ENCODE results near the gene NUP205. TPM values are rescaled to one million over a fixed set of nuclear protein-coding genes. Genes with fewer than 3 reads are reported as not detected.

NUP205 gene, protein sequence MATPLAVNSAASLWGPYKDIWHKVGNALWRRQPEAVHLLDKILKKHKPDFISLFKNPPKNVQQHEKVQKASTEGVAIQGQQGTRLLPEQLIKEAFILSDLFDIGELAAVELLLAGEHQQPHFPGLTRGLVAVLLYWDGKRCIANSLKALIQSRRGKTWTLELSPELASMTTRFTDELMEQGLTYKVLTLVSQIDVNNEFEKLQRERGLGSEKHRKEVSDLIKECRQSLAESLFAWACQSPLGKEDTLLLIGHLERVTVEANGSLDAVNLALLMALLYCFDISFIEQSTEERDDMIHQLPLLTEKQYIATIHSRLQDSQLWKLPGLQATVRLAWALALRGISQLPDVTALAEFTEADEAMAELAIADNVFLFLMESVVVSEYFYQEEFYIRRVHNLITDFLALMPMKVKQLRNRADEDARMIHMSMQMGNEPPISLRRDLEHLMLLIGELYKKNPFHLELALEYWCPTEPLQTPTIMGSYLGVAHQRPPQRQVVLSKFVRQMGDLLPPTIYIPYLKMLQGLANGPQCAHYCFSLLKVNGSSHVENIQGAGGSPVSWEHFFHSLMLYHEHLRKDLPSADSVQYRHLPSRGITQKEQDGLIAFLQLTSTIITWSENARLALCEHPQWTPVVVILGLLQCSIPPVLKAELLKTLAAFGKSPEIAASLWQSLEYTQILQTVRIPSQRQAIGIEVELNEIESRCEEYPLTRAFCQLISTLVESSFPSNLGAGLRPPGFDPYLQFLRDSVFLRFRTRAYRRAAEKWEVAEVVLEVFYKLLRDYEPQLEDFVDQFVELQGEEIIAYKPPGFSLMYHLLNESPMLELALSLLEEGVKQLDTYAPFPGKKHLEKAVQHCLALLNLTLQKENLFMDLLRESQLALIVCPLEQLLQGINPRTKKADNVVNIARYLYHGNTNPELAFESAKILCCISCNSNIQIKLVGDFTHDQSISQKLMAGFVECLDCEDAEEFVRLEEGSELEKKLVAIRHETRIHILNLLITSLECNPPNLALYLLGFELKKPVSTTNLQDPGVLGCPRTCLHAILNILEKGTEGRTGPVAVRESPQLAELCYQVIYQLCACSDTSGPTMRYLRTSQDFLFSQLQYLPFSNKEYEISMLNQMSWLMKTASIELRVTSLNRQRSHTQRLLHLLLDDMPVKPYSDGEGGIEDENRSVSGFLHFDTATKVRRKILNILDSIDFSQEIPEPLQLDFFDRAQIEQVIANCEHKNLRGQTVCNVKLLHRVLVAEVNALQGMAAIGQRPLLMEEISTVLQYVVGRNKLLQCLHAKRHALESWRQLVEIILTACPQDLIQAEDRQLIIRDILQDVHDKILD (N-terminal part only)
- polyA plus RNA-seq (2012; ENCODE audit: insufficient read depth, insufficient read length), result 91.0 TPM

DNA sequence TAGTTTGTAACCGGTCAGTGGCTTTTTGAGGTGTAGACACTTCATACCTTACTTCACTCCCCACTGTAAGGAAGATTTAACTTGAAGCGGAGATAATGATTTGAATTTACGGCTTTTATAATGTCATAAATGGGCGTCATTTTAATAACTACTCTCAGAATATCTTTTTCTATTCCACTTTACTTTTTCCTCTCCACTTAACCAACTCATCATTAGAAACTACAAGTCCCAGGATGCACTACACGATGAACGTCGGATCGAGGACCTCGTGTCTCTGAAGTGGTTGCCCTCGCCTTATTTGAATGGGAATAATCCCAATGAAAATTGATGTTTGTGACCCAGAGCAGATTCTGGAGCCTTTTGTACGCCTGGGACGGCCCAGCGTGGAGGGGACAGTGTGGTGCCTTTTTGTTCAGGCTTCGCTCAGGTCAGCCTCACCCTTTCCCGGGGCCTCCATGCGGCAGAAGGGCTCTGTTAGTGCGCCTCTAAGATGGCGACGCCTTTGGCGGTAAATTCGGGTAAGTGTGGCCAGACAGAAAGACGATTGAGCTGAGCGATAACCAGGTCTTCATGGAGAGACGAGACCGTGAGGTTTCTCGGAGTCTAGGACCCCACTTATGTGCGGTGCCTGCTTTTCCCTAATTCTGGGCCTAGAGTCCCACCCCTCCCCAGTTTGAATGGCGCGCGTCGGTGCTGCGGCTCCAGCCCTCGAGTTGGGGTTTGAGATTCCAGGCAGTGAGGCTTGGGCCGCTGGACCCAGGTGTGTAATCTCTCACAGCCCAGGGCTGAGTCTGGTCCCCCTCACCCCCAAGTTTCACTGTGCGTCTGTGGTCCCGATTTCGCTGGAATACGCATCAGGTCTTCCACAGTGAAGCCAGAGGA is at the start of gene NUP205:
NUP205 (plus strand) TSS at position 463 of the 882 bp plus-strand sequence; CDS start at position 491, 28 bp downstream.
- DNase-seq (ENCODE audit: low read depth, low spot score), result peak; percentile 80
- H3K4me3 ChIP-seq (ENCODE audit: low read length), result peak within 1 kb of the TSS; percentile 100

DNA sequence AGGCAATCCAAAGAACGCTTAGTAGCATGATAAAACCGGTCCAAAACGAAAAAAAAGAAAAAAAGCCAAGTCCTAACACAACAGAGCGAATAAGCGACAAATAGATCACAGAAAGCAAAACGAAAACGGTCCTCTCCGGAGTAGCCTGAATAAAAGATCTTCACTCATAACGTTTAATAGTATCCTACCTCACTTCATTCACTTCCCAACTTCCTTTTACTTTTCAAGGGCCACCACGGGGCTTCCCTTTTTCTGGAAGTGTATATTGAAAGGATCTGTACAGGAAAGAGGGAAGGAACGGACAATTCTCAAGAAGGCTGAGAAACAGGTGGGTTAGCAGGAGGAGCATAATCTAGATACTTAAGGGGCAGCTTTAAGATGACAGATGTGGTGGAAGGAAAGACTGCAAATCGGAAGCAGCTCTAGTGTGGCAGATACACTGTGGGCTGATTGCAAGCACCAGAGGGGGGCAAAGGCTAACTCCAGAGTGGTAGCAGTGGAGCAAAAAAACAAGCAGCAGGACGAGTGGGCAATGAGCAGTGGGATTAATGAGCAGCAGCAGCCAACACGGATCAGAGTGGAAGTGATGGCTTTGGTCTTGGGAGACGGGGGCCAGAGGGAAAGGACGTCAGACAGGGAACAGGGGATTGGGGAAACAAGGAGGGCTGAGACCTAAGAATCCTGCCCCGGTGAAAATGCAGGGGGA is 48.7 kb upstream of the NUP205 start:
- H3K4me3 ChIP-seq (ENCODE audit: low read length), result peak overlapping the region; percentile 79
- DNase-seq (ENCODE audit: low read depth, low spot score), result peak; percentile 58

DNA sequence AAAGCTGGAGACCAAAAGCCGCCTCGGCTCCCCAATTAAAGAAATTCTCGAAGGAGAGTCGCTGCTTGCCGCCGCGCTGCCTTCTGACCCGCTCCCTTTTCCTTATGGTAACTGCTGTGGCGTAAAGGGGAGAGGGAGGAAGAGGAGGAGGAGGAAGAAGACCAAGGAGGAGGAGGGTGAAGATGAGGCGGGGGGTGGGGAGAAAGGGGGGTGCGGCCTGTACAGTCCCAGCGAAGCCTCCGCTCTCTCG is 48.2 kb upstream of the NUP205 start:
- DNase-seq (ENCODE audit: low read depth, low spot score), result peak; percentile 45
- H3K4me3 ChIP-seq (ENCODE audit: low read length), result peak overlapping the region; percentile 79

DNA sequence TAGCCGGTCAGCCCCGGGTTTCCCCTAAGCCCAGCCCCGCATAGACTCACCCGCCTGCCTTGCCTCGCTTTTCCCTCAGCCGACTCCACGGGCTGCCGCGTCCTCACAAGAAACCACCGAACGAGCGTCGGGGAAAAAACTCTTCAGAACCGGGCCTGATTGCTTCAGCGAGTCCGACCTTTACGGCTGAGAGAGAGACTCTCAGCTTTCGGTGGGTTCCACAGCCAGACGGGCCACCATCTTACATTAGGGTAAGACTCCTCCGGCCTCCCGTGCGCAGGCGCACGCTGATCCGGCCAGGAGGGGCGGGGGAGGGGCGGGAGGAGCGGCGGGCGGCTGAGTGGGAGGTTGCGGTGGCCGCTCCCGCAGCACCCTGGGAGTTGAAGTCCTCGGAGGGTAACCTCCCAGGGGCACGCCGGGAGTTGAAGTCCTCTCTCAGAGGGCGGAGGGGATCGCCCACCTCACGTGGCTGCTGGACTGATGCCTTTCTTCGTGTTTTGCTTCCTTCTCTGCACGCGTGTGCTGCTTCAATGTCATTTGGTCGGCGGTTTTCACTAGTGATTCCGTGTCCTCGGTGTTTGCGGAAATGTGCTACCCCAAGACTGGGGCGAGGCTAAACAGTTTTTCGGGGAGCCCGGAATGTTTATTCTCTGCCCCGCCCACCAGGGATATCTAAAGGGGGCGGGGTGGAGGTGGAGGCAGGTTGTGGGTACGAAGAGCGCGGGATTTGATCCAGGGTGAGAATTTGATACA is 47.7 kb upstream of the NUP205 start, which contains the start of gene CNOT4:
CNOT4 (minus strand) TSS at position 264 of the 753 bp plus-strand sequence. CDS start 71,771 bp downstream, outside the sequence.
- DNase-seq (ENCODE audit: low read depth, low spot score), result peak; percentile 94
- H3K4me3 ChIP-seq (ENCODE audit: low read length), result peak within 1 kb of the TSS; percentile 79

DNA sequence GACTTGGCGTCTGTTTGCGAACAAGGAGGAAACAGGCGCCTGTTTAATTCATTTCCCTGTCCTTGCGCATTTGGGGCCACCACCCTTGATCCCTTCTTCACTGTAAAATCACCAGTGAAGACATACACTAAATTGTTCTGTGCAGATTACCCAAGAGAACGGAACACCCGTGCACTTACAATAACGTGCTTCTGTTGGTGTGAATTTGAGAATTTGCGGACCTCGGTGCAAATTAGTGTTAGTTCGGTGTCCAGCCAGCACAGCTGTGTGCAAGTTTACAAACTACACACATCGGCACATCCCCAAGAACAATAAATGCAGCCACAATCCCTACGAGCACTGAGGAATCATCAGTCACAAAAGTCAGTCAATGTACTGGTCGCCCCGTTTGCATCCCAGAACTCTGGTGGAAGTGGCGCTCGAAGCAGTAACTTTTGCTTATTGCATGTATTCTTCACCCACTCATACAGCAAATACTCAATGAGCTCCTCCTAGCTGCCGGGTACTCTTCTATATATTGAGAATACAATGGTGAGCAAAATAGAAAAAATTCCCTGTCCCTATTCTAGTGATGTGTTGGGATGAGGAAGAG is 47.0 kb upstream of the NUP205 start:
- no peak for DNase-seq (ENCODE audit: low read depth, low spot score)
- peak overlapping the region; percentile 79 for H3K4me3 ChIP-seq (ENCODE audit: low read length)

DNA sequence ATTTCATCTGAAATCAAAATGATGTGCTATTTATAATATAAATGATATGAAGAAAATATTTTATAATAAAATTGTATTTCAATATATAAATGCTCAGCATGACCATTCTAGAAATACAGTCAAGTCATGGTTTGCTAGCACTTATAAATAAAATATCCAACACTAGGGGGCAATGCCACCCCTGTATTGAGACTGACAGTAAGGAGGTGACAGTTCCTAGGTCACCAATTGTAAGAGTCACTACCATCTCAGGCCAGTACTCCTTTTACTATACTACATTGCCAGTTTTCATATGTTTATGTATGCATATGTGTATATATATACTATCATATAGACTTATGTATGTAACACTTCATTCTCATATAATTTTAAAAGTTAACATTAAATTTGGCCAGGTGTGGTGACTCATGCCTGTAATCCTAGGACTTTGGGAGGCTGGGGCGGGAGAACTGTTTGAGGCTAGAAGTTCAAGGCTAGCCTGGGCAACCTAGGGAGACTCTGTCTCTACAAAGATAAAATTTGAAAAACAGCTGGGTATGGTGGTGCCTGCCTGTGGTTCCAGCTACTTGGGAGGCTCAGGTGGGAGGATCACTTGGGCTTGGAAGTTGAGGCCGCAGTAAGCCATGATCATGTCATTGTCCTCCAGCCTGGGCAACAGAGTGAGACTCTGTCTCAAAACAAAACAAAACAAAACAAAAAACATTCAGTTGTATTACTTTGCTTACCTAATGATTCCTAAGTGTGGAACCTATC is 45.4 kb upstream of the NUP205 start:
- peak; percentile 73 for DNase-seq (ENCODE audit: low read depth, low spot score)
- H3K4me3 ChIP-seq (ENCODE audit: low read length), result no peak overlapping the region

DNA sequence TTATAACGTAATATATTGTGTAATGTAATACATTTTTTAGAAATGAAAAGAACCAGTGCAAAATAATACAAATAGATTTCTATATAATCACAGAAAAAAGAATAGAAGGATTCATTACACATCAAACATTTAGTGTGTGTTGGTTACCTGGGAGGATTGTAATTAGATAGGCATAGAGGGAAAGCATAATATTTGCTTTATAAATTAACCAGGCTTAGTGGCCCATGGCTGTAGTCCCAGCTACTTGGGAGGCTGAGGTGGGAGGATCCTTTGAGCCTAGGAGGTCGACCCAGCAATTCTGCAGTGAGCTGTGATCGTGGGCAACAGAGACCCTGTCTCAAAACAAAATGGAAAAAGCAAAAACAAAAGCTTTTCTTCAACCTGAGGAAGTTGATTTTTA is 42.9 kb upstream of the NUP205 start:
- no peak for DNase-seq (ENCODE audit: low read depth, low spot score)
- H3K4me3 ChIP-seq (ENCODE audit: low read length), result no peak overlapping the region

DNA sequence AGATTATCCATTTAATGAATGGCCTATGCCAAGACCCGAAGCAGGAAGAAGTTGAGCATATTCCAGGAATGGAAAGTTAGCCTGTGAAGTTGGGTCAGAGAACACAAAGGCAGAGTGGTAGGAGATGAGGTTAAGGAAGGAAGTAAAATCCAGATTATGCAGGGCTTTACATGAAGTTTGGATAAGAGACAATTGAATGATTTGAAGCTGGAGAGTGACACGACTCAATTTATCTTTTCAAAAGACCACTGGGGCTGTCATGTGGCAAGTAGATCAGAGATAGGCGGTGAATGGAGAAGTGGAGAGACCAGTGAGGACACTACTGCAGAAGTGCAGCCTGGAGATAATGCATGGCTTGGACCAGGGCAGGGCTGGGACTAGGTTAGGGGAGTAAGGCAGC is 40.7 kb upstream of the NUP205 start:
- no peak for DNase-seq (ENCODE audit: low read depth, low spot score)

DNA sequence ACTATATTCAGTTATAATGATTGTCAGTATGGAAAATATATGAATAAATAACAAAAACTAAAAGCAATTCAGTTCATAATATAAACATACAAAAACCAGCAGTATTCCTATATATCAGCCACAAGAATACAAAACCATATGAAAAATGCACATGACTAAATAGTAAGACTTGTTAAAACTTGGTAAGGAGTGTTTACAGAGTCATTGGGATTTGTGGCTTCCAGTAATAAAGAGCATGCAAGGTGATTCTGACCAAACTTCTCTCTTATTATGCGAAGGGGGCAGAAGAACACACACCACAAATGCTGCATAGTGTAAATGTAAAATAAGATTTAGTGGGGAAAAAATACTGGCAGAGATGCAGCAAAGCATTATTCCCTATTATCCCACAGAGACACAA is 39.0 kb upstream of the NUP205 start:
- no peak for DNase-seq (ENCODE audit: low read depth, low spot score)
- H3K4me3 ChIP-seq (ENCODE audit: low read length), result no peak overlapping the region

More for the DNA sequence above, 40.7 kb upstream of the NUP205 start:
- no peak overlapping the region for H3K4me3 ChIP-seq (ENCODE audit: low read length)

DNA sequence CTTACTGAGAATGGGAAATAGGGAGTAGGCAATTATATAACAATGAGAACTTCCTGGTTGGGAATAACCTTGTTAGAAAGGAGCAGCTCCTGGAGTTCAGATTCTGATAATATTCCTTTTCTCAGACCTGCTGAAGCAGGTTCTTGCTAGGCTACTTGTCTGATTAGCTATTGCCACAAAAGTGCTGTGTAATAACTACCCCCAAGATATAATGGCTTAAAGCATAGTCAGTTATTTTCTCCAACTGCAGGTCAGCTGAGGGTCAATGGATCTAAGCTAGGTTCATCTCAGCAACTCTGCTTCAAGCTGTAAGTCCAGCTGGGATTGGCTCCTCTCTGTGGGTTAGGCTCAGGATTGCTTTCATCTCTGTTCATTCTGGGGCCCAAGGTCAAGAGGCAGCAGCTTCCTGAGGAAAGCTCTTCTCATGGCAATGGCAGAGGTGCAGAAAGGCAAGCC is 38.5 kb upstream of the NUP205 start:
- H3K4me3 ChIP-seq (ENCODE audit: low read length), result no peak overlapping the region

DNA sequence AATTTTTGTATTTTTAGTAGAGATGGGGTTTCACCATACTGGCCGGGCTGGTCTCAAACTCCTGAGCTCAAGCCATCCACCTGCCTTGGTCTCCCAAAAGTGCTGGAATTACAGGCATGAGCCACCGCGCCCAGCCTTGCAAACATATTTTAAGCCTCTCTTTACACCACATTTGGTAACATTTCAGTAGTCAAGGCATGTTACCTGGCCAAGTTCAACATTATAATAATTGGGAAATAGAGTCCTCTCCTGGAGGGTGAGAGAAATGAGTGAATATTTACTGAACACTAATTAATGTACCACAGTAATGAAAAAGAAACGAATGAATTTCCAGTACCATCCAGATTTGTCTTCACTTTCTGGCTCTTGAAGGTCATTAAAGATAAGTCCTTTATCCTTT is 37.8 kb upstream of the NUP205 start:
- no peak for DNase-seq (ENCODE audit: low read depth, low spot score)

More for the DNA sequence above, 38.5 kb upstream of the NUP205 start:
- no peak for DNase-seq (ENCODE audit: low read depth, low spot score)

DNA sequence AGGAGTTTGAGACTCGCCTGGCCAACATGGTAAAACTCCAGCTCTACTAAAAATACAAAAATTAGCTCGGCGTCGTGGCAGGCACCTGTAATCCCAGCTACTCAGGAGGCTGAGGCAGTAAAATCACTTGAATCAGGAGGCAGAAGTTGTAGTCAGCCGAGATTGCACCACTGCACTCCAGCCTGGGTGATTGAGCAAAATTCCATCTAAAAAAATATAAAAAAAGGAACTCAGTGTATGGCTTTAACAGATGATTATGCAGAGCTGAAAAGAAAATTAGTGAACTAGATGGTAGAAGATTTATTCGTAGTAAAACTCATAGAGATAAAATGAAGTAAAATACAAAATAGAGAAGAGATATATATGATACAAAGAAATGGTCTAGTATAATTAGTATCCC is 35.2 kb upstream of the NUP205 start:
- H3K4me3 ChIP-seq (ENCODE audit: low read length), result no peak overlapping the region
- no peak for DNase-seq (ENCODE audit: low read depth, low spot score)

More for the DNA sequence above, 37.8 kb upstream of the NUP205 start:
- H3K4me3 ChIP-seq (ENCODE audit: low read length), result no peak overlapping the region

DNA sequence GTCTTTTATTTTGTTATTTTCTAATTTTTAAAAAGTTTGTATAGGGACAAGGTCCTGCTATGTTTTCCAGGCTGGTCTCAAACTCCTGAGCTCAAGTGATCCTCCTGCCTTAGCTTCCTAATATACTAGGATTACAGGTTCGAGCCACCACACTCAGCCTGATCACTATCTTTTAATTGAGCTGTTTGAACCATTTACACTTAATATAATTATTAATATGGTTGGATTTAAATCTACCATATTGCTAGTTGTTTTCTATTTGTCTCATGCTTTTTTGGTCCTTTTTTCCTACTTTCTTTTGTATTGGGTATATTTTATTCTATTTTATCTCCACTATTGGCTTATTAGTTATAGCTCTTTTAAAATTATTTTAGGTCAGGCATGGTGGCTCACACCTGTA is 34.6 kb upstream of the NUP205 start:
- no peak overlapping the region for H3K4me3 ChIP-seq (ENCODE audit: low read length)
- DNase-seq (ENCODE audit: low read depth, low spot score), result no peak

DNA sequence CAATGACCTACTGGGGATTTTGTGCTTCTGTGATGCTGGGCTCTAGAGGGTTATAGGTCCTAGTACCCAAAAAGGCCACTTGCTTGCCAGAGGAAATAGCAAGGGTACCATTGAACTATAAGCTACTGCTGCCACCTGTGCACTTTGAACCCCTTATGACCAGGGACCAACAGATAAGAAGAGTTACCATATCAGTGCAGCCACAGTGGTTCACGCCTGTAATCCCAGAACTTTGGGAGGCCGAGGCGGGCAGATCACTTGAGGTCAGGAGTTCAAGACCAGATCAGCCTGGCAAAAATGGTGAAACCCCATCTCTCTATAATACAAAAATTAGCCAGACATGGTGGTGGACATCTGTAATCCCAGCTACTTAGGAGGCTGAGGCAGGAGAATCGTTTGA is 32.3 kb upstream of the NUP205 start:
- DNase-seq (ENCODE audit: low read depth, low spot score), result no peak
- no peak overlapping the region for H3K4me3 ChIP-seq (ENCODE audit: low read length)

DNA sequence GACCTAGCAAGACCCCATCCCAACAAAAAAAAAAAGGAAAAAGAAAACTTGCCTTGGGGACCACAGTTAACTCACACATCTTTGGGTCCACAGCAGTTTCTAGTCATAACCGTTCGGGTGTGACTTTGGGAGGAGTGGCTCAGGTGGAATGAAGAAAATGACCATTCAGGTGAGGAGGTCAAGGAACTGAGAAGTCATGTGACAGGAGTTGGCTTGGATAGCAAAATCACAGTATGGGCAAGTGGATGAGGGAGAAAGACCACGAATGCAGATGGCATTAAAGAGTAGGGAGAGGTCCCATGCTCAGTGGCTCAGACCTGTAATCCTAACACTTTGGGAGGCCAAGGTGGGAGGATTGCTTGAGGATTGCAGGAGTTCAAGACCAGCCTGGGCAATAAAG is 30.7 kb upstream of the NUP205 start:
- no peak for DNase-seq (ENCODE audit: low read depth, low spot score)
- no peak overlapping the region for H3K4me3 ChIP-seq (ENCODE audit: low read length)

DNA sequence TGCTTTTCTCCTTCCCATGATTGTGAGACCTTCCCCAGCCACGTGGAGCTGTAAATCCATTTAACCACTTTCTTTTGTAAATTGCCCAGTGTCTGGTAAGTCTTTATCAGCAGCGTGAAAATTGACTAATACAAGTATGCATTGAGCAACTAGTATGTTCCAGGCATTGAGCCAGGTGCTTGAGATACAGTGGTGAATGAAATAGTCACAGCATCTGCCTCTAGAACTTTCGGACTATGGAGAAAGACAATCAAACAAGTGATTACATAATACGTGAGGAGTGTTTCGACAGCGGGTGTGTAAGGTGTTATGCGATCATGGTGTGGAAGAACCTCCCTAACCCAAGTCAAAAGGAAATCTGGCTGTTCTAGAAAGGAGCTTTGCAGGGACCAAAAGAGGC is 21.6 kb upstream of the NUP205 start:
- DNase-seq (ENCODE audit: low read depth, low spot score), result no peak
- no peak overlapping the region for H3K4me3 ChIP-seq (ENCODE audit: low read length)
